GM10847 (cell line): ENCODE results near the gene TNPO1.

ENCODE experiments used
- POLR2A ChIP-seq: IDR thresholded peaks from 2 replicates; pipeline ENCODE4 v1.6.1; 2011; ENCODE audit not compliant: insufficient read length; ENCODE audit errors: extremely low read depth

The TNPO1 gene

DNA sequence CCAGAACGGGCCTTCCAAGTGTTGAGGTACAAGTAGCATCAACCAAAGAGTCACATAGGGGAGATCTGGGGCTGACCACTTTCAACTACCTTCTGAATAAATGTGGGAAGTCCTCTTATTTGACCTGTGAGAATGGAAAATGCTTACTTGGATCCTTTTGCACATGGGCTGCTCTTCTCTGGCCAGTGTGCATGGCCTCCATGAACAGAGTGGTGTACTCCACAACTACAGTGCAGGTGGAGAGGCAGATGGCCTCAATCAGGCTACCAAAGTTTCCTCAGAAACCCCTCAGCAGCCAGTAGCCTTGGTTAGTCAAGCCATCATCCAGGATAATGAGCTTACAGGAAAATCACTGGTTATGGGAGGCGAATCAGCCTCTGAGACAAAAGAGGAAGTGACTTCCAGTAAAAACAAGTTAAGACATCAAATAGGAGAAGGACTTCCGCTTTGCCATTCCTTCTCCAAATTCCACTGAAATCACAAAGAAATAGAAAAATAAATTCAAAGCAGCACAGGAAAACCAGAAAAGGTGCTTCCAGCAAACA is 121.1 kb downstream of the TNPO1 start:
- no peak for TF ChIP-seq POLR2A

DNA sequence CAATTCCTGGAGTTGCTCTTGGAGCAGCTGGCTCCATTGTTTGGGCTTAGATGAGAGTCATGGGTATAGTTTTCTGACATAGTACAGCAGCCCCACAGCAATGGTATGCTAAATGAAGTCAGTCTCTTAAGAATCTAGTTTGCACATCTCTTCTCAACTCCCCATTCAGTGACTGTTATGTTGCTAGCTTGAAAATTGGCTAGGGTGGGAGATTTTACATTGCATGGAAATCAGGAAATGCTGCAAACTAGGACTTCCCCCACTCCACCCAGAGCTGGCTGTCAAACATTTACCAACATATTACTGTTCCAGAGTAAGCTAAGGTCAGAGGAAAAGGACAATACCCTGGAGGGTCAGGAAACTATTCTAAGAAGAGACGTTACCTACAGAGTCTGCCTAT is 121.7 kb downstream of the TNPO1 start:
- TF ChIP-seq POLR2A: no peak

DNA sequence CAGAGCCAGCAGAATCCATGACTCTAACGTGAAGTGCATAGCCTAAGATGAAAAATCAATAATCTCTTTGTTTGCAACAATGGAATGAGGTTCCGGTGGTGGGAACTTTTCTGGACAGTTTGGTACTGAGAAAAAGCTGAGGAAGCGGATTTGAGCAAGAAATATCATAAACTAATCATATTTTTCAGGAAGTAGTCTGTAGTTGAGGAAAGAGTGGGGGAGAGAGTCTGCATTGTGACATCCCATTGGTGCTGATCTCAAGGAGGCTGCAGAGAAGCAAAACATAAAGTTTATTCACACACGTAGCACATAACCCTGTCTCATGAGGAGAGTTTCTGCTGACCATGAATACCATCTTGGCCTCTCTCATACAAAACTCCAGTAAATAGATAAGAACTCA is 123.6 kb downstream of the TNPO1 start:
- no peak for TF ChIP-seq POLR2A

DNA sequence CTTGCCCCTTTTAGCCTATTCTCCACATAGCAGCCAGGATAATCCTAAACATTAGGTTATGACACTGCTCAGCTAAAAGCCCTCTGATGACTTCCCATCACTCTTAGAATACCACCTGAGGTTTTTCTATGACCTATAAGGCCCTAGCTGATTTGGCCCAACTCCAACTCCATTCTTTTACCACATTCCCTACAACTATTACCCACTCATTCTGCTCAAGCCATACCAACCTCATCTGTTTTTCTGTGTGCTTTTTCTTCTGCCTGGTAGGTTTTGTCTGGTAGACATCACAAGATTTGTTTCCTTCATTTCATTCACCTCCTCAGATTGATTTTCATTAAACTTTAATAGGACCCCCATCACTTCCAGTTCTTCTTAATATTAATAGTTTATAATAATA is 126.8 kb downstream of the TNPO1 start:
- no peak for TF ChIP-seq POLR2A

DNA sequence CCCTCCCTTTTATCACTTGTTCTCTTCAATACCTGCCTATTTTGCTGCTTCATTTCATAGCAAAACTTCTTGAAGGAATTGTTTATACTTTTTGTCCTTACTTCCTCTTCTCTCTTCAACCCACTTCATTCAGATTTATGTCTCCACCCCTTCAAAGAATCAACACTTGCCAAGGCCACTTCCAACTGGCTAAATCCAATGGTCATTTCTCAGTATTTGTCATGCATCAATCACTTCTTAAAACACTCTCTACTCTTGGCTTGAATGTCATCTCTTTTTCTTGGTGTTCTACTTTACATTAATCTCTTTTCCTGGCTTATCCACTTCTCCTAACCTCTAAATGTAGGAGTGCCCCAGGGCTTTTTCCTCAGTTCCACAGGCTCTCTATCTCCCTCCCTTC is 131.0 kb downstream of the TNPO1 start:
- no peak for TF ChIP-seq POLR2A

DNA sequence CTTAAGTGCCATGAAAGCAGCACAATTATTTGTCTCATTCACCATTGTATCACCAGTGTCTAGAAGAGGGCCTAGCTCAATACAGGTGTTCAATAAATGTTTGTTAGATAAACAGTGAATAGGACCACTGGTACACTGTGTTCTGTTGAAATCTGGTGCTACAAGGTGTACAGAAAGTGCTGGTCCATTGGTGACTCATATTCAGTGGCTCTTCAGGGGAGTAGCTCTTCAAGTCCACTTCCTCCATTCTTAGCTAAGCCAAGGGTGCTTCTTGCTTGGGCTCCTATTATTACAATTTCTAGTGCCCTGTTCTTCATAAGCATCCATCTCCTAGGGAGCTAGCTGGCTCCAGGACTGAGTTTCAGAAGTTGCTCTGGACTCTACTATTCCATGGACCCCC is 133.0 kb downstream of the TNPO1 start:
- TF ChIP-seq POLR2A: no peak

DNA sequence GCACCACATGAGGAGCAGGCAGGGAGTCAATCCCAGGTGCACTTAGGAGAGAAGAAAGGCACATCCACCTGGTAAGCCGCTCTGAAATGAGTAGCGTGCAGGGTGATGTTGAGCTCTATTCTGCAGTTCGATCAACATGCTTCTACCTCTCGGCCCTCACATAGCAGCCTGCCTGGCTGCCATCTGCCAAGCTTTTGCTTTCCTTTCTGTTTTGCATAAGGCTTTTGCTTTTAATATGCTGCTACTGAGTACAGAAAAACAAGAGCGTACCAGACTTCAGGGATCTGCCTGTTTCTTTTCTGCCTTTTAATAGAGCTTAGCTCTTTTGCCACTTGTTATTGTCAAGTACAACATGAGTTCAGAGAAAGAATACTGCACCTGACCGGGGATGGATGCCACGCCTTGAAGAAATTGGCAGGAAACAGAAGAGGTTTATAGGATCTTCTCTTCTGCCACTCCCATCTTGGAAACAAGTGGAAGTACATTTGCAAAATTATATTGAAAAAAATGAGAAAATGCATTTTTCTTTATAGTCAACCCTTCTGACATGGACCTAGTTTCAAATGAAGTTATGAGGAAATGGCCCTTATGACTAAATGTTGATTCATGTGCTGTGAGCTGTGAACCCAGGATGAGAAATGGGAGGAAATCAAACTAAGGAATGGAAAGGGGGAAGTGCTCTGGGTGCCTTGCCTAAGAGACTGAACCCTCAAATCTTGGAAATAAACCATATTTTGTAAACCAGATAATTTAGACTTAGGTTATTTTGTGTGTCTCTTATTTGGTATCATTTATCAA is 135.4 kb downstream of the TNPO1 start:
- TF ChIP-seq POLR2A: no peak

DNA sequence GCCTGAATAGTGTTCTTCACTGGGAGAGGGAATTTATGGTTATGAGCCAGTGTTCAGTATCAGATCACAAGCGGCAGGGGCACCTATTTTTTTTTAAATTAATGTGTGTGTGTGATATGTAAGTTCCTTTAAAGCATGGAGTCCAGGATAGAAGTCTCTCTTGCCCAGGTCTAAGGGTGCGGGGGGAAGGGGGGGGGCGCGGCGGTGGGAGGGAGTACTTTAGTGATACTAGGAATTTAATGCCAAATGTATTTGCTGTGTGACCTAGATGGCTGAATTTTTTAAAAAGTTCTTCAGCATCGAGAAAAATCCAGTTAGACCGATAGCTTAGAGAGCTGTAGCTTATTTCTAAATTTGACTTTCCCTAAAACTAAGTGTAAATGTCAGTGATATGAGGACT is 137.9 kb downstream of the TNPO1 start:
- no peak for TF ChIP-seq POLR2A

DNA sequence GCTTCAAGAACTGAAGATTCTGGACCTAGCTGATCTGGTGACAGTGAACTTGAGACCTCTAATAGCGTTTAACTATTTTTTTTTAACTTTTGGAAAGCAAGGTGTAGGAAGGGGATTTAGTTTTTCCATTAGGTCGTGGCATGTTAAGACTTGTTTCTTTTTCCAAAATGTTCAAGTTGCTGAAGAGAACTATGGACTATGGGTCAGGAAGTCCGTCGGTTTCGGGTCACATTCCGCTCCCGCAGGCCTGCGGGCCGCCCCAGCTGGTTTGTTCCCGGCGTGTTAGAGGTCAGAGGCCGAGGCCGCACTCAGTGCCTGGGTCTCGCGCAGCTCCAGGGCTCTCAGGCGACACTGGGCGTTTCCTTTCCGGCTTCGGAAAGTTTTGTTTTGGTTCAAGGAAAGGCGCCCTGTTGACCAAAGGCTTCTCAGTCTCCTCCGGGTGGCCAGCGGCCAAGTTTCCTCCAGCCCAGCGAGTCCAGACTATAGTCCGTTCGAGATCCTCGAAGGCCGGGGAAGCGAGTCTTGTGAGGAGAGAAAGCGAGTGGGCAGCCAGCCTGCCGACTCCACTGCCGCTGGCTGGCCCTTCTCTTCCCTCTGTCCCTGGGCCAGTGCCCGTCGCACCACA is 138.8 kb downstream of the TNPO1 start:
- TF ChIP-seq POLR2A: no peak

DNA sequence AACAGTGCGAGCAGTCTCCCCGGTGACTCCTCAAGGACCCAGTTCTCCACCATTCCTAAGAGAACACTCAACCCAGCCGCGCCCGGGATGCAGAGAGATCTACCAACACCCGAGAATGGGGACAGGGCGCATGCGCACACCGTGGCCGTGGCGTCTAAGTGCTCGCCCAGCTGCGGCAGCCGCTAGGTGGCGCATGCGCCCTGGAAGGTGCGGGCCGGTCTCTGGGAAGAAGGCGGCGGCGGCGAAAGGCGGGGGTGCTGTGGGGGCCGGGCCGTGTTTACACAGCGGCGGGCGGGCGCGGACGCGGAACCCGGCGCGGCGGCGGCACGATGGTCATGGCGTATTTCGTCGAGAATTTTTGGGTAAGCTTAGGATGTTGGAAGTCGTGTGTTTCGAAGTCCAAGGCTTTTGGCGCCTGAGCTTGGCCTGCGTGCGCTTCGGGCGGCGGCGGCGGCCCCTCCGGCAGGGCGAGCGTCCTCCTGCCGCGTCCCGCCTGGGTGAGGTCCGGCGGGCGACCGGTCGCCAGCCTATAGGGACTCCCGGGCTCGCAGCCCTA is 139.4 kb downstream of the TNPO1 start, which contains the start of gene FCHO2:
Gene FCHO2, plus strand, starts transcription at position 274 of the 556 bp plus-strand sequence. Its CDS starts 56 bp downstream, at position 330.
- peak; percentile 17 for TF ChIP-seq POLR2A

DNA sequence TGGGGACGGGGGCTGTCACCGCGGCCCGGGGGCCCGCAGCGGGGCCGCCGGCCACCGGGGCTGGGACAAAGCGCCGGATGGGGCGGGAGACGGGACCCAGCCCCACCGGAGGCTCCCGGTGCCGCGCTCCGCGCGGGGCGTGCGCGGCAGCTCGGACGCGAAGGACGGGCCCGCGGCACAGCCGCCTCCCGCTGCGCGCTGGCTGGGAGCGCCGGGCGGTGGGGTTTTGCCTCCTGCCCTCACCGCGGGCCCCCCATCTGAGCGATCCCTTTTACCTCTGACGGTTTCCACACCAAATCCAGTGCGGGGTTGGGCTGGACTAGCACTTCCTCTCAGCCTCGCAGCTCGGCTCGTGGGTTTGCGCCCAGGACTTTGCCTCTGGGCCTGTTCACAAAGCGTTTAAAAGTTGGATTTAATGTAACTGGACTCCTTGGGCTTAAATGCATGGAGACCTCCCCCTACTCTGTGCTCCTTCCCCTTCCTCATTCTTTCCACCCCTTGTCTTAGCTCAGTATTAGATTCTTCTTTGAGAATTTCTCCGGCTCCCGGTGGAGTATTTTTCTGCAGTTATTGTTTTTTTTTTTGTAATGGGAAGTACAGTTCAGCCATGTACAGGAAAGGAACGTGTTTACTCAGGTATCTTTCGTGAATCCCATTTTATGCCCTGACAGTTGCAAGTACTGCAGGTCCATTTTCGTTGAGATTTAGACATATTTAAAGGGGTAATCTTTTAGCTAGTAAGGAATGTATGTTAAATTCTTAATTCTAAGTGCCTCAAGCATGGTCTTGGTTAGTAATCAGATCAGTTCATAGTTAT is 140.1 kb downstream of the TNPO1 start:
- TF ChIP-seq POLR2A: no peak

DNA sequence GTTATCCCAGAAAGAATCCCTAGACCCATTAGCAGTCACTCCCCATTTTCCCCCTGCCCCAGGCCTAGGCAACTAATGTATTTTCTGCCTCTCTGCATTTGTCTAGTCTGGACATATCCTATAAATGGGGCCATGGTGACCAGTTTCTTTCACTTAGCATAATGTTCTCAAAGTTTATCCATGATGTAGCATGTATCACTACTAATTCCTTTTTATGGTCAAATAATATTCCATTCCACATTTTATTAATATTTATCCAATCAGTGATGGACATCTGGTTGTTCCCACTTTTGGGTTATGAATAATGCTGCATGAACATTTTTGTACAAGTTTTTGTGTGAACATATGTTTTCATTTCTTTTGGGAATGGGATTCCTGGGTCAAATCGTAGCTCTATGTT is 140.9 kb downstream of the TNPO1 start:
- TF ChIP-seq POLR2A: no peak

DNA sequence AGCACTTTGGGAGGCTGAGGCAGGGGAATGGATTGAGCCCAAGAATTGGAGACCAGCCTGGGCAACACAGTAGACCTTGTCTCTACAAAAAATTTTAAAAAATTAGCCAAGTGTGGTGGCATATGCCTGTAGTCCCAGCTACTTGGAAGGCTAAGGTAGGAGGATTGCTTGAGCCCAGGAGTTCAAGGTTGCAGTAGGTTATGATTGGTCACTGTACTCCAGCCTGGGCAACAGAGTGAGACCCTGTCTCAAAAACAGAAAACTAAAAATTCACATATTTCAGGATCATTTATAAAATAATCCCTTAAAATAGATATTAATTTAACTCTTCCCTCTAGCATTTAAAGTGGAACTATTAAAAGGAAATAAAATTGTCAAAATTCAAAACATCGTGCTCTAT is 142.8 kb downstream of the TNPO1 start:
- TF ChIP-seq POLR2A: no peak
